ENCODE results near the gene GMPS. TPM values are rescaled to one million over a fixed set of nuclear protein-coding genes. Genes with fewer than 3 reads are reported as not detected.
A peak's percentile ranks its signal among the peaks of the same experiment; 100 is the strongest.

GMPS gene
- total and polyA plus RNA-seq, 9 of the 15 experiments (the other 6 are each of a cell fraction or from before 2014, with no cell fraction given) = 73.7 to 282 (median 156) TPM

DNA sequence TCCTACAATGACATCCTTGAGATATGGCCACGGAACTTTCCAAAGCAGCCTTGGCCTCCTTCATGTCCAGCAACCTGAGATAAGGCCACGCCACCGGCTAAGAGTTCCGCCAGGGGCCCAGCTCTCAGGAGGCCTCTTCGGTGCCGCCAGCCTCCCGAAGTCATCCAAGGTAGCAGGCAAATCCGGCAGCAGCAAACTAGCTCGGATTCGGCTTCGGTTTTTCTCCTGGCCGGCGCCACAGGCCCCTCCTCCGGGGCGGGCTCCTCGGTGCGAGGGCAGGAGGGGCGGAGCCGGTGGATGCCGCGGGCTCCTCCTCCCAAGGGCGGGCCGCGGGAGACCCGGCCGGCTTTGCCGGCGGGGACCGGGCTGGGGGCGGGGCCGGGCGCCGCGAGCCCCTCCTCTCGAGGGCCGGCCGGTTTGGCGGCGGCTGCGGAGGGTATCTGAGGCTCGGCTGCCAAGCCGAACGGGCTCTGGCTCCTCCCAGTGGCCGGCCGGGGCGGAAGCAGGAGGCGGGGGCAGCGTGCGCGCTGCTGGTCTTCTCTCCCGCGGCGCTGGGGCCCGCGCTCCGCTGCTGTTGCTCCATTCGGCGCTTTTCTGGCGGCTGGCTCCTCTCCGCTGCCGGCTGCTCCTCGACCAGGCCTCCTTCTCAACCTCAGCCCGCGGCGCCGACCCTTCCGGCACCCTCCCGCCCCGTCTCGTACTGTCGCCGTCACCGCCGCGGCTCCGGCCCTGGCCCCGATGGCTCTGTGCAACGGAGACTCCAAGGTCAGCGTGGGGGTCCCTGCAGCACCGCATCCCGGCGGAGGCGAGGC is at the start of gene GMPS (continued):
- TF ChIP-seq NR2C1 (IDR thresholded peaks at IDR 0.05) = no peak
- no peak for TF ChIP-seq NR2C1 (tag; IDR thresholded peaks at IDR 0.05)
- TF ChIP-seq HMG20B (CRISPR knock-in tag; IDR thresholded peaks at IDR 0.05) = no peak
- TF ChIP-seq, protein P1, sequence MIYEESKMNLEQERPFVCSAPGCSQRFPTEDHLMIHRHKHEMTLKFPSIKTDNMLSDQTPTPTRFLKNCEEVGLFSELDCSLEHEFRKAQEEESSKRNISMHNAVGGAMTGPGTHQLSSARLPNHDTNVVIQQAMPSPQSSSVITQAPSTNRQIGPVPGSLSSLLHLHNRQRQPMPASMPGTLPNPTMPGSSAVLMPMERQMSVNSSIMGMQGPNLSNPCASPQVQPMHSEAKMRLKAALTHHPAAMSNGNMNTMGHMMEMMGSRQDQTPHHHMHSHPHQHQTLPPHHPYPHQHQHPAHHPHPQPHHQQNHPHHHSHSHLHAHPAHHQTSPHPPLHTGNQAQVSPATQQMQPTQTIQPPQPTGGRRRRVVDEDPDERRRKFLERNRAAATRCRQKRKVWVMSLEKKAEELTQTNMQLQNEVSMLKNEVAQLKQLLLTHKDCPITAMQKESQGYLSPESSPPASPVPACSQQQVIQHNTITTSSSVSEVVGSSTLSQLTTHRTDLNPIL (CRISPR knock-in tag; IDR thresholded peaks at IDR 0.05) = no peak
- TF ChIP-seq, protein P2, sequence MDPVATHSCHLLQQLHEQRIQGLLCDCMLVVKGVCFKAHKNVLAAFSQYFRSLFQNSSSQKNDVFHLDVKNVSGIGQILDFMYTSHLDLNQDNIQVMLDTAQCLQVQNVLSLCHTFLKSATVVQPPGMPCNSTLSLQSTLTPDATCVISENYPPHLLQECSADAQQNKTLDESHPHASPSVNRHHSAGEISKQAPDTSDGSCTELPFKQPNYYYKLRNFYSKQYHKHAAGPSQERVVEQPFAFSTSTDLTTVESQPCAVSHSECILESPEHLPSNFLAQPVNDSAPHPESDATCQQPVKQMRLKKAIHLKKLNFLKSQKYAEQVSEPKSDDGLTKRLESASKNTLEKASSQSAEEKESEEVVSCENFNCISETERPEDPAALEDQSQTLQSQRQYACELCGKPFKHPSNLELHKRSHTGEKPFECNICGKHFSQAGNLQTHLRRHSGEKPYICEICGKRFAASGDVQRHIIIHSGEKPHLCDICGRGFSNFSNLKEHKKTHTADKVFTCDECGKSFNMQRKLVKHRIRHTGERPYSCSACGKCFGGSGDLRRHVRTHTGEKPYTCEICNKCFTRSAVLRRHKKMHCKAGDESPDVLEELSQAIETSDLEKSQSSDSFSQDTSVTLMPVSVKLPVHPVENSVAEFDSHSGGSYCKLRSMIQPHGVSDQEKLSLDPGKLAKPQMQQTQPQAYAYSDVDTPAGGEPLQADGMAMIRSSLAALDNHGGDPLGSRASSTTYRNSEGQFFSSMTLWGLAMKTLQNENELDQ (CRISPR knock-in tag; IDR thresholded peaks at IDR 0.05; ENCODE audit: borderline replicate concordance) = no peak
- peak; percentile 85 for TF ChIP-seq POLR2A (conservative IDR thresholded peaks at IDR 0.05)
- TF ChIP-seq, protein P3, sequence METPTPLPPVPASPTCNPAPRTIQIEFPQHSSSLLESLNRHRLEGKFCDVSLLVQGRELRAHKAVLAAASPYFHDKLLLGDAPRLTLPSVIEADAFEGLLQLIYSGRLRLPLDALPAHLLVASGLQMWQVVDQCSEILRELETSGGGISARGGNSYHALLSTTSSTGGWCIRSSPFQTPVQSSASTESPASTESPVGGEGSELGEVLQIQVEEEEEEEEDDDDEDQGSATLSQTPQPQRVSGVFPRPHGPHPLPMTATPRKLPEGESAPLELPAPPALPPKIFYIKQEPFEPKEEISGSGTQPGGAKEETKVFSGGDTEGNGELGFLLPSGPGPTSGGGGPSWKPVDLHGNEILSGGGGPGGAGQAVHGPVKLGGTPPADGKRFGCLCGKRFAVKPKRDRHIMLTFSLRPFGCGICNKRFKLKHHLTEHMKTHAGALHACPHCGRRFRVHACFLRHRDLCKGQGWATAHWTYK (CRISPR knock-in tag; IDR thresholded peaks at IDR 0.05) = no peak
- no peak for TF ChIP-seq MCM2 (IDR thresholded peaks at IDR 0.05; ENCODE audit: low read depth)
- TF ChIP-seq, protein P4, sequence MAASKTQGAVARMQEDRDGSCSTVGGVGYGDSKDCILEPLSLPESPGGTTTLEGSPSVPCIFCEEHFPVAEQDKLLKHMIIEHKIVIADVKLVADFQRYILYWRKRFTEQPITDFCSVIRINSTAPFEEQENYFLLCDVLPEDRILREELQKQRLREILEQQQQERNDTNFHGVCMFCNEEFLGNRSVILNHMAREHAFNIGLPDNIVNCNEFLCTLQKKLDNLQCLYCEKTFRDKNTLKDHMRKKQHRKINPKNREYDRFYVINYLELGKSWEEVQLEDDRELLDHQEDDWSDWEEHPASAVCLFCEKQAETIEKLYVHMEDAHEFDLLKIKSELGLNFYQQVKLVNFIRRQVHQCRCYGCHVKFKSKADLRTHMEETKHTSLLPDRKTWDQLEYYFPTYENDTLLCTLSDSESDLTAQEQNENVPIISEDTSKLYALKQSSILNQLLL (CRISPR knock-in tag; IDR thresholded peaks at IDR 0.05; ENCODE audit: borderline replicate concordance) = no peak
- TF ChIP-seq, protein P5, sequence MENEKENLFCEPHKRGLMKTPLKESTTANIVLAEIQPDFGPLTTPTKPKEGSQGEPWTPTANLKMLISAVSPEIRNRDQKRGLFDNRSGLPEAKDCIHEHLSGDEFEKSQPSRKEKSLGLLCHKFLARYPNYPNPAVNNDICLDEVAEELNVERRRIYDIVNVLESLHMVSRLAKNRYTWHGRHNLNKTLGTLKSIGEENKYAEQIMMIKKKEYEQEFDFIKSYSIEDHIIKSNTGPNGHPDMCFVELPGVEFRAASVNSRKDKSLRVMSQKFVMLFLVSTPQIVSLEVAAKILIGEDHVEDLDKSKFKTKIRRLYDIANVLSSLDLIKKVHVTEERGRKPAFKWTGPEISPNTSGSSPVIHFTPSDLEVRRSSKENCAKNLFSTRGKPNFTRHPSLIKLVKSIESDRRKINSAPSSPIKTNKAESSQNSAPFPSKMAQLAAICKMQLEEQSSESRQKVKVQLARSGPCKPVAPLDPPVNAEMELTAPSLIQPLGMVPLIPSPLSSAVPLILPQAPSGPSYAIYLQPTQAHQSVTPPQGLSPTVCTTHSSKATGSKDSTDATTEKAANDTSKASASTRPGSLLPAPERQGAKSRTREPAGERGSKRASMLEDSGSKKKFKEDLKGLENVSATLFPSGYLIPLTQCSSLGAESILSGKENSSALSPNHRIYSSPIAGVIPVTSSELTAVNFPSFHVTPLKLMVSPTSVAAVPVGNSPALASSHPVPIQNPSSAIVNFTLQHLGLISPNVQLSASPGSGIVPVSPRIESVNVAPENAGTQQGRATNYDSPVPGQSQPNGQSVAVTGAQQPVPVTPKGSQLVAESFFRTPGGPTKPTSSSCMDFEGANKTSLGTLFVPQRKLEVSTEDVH (IDR thresholded peaks at IDR 0.05; ENCODE audit: low read depth, partially characterized antibody) = no peak
- TF ChIP-seq KHSRP (IDR thresholded peaks at IDR 0.05) = no peak
- no peak for TF ChIP-seq SNRNP70 (optimal IDR thresholded peaks at IDR 0.05; ENCODE audit: low read depth, low read length)
- TF ChIP-seq, protein P6, sequence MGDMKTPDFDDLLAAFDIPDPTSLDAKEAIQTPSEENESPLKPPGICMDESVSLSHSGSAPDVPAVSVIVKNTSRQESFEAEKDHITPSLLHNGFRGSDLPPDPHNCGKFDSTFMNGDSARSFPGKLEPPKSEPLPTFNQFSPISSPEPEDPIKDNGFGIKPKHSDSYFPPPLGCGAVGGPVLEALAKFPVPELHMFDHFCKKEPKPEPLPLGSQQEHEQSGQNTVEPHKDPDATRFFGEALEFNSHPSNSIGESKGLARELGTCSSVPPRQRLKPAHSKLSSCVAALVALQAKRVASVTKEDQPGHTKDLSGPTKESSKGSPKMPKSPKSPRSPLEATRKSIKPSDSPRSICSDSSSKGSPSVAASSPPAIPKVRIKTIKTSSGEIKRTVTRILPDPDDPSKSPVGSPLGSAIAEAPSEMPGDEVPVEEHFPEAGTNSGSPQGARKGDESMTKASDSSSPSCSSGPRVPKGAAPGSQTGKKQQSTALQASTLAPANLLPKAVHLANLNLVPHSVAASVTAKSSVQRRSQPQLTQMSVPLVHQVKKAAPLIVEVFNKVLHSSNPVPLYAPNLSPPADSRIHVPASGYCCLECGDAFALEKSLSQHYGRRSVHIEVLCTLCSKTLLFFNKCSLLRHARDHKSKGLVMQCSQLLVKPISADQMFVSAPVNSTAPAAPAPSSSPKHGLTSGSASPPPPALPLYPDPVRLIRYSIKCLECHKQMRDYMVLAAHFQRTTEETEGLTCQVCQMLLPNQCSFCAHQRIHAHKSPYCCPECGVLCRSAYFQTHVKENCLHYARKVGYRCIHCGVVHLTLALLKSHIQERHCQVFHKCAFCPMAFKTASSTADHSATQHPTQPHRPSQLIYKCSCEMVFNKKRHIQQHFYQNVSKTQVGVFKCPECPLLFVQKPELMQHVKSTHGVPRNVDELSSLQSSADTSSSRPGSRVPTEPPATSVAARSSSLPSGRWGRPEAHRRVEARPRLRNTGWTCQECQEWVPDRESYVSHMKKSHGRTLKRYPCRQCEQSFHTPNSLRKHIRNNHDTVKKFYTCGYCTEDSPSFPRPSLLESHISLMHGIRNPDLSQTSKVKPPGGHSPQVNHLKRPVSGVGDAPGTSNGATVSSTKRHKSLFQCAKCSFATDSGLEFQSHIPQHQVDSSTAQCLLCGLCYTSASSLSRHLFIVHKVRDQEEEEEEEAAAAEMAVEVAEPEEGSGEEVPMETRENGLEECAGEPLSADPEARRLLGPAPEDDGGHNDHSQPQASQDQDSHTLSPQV (IDR thresholded peaks at IDR 0.05) = 0 out of 2 replicates have a peak, but pooled peaks have one; percentile 35

Data from K562 (cell line).